ENCODE results near the gene MPDU1. TPM values are rescaled to one million over a fixed set of nuclear protein-coding genes. Genes with fewer than 3 reads are reported as not detected.

MPDU1 gene
- total RNA-seq, 1 donor from 2014 or later: 35.9 TPM

DNA sequence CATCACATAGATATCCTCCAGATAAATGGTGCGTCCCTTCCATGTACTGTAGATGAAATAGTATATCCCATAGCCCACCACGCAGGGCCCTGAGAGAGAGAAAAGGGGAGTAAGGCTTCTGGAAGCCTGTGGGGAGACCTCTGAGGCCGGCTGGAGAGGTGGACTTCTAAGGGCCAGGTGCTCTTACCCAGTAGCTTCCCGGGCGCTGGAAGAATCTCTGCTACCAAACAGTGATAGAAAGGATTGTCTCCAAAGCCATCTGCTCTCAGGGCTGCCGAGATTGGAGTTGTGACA lies 43.3 kb downstream of the MPDU1 start:
- H3K9me3 Mint-ChIP-seq (ENCODE audit: low read depth): no peaks in the 10 kb centered on the region

DNA sequence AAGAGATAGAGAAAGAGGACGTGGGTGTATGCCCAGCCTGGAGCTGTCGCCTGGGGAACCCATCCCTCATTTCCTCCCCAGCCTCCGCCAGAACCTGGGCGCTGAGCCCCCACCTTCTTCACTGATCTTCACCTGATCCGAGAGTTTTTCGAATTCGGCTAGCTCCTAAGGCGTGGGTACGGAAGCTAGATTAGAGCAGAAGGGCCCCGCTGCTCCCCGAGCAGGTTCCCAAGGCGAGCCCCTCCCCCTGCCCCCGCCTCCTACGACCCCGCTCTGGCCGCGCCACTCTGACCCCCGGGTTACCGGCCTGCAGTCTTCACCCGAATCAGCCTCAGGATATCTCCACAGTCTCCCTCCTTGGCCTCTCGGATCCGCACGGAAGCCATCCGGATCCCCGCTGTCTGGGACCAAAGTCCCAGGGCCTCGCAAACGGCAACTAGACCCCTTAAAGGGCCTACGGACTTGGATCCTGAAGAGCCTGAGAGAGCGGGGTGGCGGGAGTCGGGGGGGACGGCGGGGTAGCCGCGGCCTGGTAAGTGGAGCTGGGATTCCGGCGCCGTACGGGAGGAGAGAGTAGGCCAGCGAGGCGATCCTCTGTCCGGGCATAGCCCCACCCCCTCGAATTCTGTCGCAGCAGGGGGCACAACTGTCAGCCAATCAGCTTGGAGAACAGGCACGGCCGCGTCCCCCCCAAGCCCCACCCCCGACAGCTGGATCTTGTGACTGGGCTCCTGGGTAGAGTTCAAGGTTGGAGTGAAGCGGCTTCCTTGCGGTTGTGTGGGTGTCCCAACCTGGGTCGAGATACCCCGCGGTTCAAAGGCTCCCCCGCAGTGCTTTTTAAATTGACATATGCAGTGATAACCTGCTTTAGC lies 43.8 kb downstream of the MPDU1 start, which contains the start of gene SAT2:
TSS of gene SAT2 (minus strand) at position 572 of the 872 bp plus-strand sequence. CDS start at position 386, 186 bp downstream.
- no peaks in the 10 kb centered on the region for H3K9me3 Mint-ChIP-seq (ENCODE audit: low read depth)

More for the DNA sequence above, 43.3 kb downstream of the MPDU1 start:
- Mint-ChIP-seq H3K27me3 (ENCODE audit: low read depth) (no peaks in the 10 kb centered on the region), H3K27ac (ENCODE audit: unreplicated experiment) (peak overlapping the region; percentile 93), H3K4me1 (ENCODE audit: low read depth) (peaks cover 14% of the 10 kb centered on the region), H3K4me3 (ENCODE audit: unreplicated experiment) (peak overlapping the region; percentile 89), H3K36me3 (ENCODE audit: low read depth) (peaks cover 2% of the 10 kb centered on the region)
- TF ChIP-seq, protein P1, sequence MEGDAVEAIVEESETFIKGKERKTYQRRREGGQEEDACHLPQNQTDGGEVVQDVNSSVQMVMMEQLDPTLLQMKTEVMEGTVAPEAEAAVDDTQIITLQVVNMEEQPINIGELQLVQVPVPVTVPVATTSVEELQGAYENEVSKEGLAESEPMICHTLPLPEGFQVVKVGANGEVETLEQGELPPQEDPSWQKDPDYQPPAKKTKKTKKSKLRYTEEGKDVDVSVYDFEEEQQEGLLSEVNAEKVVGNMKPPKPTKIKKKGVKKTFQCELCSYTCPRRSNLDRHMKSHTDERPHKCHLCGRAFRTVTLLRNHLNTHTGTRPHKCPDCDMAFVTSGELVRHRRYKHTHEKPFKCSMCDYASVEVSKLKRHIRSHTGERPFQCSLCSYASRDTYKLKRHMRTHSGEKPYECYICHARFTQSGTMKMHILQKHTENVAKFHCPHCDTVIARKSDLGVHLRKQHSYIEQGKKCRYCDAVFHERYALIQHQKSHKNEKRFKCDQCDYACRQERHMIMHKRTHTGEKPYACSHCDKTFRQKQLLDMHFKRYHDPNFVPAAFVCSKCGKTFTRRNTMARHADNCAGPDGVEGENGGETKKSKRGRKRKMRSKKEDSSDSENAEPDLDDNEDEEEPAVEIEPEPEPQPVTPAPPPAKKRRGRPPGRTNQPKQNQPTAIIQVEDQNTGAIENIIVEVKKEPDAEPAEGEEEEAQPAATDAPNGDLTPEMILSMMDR (IDR thresholded peaks at IDR 0.05): no peak
- DNase-seq (ENCODE audit: low spot score): no peak

DNA sequence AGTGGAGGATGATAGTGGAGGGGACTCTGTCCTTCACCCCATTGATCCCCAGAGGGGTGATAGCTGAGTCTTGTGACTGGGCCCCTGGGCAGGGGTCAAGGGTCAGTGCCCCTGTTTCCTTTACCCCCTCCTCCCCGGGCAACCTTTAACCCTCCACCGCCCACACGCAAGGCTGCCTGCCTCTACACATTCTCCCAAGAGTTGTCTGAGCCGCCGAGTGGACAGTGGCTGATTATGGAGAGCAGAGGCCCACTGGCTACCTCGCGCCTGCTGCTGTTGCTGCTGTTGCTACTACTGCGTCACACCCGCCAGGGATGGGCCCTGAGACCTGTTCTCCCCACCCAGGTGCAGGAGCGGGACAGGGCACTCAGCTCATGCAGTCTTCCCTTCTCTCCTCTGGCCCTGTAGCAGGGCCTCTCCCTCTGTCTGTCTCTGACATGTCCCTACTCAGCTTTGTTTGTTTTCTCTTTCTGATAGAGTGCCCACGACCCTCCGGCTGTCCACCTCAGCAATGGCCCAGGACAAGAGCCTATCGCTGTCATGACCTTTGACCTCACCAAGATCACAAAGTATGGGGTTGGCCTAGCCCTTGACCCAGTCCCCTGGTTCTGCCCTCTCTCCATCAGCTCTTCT lies 46.4 kb downstream of the MPDU1 start, which contains the start of gene SHBG:
TSS of gene SHBG (plus strand) at position 197 of the 633 bp plus-strand sequence. CDS start at position 235, 38 bp downstream.
- TF ChIP-seq, protein P1 (IDR thresholded peaks at IDR 0.05): no peak
- no peaks in the 10 kb centered on the region for H3K9me3 Mint-ChIP-seq (ENCODE audit: low read depth)
- H3K27ac Mint-ChIP-seq (ENCODE audit: unreplicated experiment): no peak within 1 kb of the TSS
- H3K36me3 Mint-ChIP-seq (ENCODE audit: low read depth): peaks cover 2% of the 10 kb centered on the region
- H3K4me1 Mint-ChIP-seq (ENCODE audit: low read depth): peaks cover 14% of the 10 kb centered on the region
- no peak within 1 kb of the TSS for H3K4me3 Mint-ChIP-seq (ENCODE audit: unreplicated experiment)
- H3K27me3 Mint-ChIP-seq (ENCODE audit: low read depth): no peaks in the 10 kb centered on the region
- no peak for DNase-seq (ENCODE audit: low spot score)

More for the DNA sequence above, 43.8 kb downstream of the MPDU1 start, which contains the start of gene SAT2:
- Mint-ChIP-seq H3K4me3 (ENCODE audit: unreplicated experiment) (peak within 1 kb of the TSS; percentile 89), H3K27ac (ENCODE audit: unreplicated experiment) (peak within 1 kb of the TSS; percentile 93), H3K4me1 (ENCODE audit: low read depth) (peaks cover 14% of the 10 kb centered on the region), H3K27me3 (ENCODE audit: low read depth) (no peaks in the 10 kb centered on the region), H3K36me3 (ENCODE audit: low read depth) (peaks cover 2% of the 10 kb centered on the region)
- DNase-seq (ENCODE audit: low spot score): peak; percentile 97
- TF ChIP-seq, protein P1 (IDR thresholded peaks at IDR 0.05): no peak

DNA sequence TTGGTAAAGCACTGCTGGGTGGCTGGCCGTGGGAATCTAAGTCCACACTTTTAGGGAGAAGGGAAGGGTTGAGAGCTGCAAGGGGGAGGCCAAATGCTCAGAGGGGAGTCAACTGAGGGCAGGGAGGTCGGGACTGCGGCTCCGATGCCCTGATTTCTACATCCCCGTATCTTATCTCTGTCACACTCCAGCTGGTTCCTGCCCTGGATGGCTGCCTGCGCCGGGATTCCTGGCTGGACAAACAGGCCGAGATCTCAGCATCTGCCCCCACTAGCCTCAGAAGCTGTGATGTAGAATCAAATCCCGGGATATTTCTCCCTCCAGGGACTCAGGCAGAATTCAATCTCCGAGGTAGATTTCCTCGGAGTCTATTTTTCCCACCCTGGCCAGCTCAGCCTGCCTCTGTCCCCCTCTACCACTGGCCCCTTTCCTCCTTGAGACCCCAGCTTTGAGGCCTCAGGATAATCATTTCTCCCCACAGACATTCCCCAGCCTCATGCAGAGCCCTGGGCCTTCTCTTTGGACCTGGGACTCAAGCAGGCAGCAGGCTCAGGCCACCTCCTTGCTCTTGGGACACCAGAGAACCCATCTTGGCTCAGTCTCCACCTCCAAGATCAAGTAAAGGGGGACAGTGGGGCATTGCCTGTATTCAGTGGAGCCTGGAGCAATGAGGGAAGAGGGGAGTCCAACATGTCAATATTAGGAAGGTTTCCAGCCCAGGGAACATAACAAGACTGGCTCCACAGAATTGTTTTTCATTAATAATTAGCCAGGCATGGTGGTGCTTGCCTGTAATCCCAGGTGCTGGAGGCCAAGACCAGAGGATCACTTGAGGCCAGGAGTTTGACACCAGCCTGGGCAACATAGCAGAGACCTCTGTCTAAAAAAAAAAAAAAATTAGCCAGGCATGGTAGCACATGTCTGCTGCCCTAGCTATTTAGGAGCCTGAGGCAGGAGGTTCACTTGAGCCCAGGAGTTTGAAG lies 48.0 kb downstream of the MPDU1 start:
- Mint-ChIP-seq H3K27me3 (ENCODE audit: low read depth) (no peaks in the 10 kb centered on the region), H3K9me3 (ENCODE audit: low read depth) (no peaks in the 10 kb centered on the region), H3K4me3 (ENCODE audit: unreplicated experiment) (no peak overlapping the region), H3K4me1 (ENCODE audit: low read depth) (peaks cover 8% of the 10 kb centered on the region), H3K27ac (ENCODE audit: unreplicated experiment) (no peak overlapping the region), H3K36me3 (ENCODE audit: low read depth) (no peaks in the 10 kb centered on the region)
- no peak for DNase-seq (ENCODE audit: low spot score)
- TF ChIP-seq, protein P1 (IDR thresholded peaks at IDR 0.05): no peak
